Measurements from ENCODE around the gene FAS.

Gene FAS

DNA sequence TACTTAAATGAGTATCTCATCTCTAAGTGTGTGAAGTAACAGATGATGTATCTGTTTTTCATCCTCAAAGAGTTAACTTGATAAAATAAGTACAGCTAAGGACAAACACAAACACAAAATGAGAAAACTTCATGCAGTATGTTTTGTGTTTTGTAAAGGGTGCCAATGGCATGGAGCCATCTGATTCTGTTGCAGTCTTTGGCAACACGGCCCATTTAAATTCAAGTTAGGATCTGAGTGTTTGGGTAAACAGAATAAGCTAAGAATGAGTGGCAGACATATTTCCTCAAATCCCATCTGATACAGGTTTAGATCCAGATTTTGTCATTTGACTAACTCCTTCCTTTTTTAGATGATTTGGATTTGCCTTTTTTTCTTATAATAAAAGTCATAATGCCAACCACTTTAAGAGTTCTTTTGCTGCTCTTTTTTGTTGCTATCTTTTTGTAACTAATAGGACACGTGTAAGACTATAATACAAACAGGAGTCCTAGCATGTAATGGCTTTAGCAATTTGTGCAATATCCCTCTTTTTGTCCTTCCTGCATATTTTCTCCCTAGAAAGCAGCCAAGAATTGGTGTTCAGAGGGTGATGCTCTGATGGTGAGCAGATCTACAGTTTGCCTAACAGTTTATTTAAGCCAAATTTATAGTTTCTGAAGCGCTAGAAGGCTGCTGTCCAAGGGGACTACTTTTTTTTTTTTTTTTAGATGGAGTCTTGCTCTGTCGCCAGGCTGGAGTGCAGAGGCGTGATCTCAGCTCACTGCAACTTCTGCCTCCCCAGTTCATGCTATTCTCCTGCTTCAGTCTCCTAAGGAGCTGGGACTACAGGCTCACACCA is 19.2 kb upstream of the FAS start:
- DNase-seq: no peak

DNA sequence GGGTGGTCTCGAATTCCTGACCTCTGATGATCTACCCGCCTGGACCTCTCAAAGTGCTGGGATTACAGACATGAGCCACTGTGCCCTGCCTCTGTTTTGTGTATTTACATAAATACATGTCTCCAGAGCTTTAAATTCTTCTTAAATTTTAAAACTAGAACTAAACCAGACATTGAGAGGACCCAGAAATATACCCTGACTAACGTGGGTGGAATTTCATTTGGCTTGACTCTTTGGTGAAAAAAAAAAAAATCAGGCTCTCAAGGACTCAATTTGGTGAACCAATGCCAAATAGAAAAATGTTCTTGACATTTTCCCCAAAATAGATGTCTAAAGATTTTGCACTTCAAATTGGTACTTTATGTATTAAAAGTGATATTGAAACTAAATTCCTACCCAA is 16.6 kb upstream of the FAS start:
- no peak for DNase-seq

DNA sequence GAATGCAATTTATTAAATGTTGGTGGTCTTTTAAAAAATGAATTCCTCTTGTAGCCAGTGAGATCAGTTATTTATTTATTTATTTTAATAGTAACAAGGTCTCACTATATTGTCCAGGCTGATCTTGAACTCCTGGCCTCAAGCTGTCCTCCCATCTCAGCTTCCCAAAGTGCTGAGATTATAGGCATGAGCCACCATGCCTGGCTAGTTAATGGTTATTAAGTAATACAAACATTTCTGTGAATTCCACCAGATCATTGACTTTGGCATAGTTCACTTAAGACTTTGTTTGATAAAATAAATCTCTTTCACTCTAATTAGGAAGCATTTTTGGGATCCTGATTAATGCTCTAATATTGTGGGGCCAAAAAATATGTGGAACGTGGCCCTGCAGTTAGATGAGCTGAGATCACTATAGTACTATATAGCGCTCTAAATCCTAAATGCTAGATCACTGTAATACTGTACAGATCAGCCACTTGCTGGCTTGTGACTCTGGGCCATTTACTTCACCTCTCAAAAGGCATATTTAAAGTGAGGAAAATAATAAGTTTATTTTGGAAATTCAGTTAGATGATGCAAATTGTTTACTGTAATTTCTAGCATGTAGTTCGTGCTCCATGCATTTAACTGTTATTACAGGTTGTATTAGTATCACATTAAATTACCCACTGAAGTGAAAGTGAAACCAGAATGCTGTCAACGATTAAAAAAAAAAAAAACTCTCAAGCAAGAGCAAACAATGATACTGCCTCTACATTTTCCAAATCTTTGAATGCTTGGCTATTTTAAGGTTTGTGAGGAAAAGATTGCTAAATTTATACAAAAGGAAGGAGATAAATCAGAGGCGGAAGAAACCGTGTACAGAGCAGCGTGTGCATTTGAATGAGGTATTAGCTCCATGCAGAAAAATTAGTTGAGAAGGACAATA is 15.9 kb upstream of the FAS start:
- DNase-seq: no peak

DNA sequence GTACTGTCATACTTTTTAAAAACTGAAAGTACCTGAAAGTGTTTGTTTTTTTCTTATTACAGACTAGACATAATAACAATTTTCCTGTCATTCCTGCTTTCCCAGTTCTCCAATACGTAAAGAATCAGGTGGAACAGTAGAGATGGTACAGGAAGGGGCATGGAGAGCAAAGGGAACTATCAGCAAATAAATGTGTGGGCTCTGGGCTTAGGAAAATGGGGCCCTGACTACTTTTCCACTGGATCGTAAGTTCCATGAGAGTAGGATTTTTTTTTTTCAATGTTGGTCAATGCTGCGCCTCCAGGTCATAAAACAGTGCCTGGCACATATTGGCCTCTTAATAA is 15.2 kb upstream of the FAS start:
- DNase-seq: no peak

DNA sequence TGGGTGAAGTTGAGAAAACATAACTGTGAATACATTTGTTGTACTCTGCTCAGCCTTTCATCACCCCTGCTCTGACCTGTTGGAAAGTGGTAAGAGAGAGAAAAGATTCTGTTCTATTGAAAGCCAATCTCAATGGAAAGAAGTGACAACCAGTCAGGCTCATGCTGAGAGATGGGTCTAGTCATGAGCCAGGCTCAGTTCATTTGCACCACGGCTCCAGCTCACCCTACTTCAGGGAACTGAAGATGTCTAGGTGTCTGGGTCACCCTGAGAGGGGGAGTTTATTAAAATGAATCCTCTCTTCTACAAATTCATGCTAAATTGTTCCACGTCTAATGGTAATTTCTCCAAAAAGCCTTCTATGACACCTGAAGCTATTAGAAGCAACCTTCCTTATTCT is 12.1 kb upstream of the FAS start:
- DNase-seq: no peak

DNA sequence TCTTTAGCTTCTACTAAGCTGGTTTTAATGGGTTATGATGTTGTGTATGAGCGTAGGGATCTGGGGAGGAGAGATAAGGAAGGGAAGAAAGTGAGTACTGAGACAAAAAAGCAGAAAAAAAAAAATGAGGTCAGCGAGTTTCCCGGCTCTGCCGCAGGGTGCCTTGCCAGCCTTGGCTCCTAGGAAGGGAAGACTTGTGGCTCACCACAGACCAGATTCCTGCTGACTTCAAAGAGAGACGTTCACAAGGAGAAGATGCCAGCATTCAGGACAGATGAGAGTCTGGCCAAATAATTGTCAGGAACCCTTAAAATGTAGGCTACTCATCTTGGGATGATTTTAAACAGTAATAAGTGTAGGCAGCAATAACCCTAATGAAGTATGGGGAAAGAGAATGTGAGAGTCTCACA is 11.4 kb upstream of the FAS start:
- DNase-seq: no peak

GRCh38 chr10:88979603-88980002 is 11.0 kb upstream of the FAS start:
- DNase-seq: no peak

- no peak for DNase-seq
These were observed 10.4 kb upstream of the FAS start for GRCh38 chr10:88980247-88980646.

DNA sequence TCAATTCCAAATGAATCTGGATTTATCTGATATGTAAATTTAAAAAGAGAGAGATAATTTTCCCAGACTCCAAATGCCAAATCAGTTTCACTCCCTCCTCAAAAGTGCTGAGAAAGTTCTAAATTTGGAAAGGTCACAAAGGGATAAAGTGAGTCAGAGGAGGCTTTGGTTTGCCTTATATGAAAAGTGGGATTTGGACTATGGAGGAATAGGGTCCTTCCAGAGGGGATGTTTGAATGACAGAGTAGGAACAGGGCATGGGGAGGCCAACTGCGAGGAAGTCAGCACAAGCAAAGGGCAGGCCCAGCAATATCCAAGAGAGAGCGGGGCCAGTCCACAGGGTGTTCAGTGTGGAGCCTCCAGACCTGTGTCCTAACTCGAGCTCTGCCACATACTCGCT is 9.8 kb upstream of the FAS start:
- DNase-seq: no peak

GRCh38 chr10:88981435-88981834 is 9.2 kb upstream of the FAS start:
- no peak for DNase-seq

DNA sequence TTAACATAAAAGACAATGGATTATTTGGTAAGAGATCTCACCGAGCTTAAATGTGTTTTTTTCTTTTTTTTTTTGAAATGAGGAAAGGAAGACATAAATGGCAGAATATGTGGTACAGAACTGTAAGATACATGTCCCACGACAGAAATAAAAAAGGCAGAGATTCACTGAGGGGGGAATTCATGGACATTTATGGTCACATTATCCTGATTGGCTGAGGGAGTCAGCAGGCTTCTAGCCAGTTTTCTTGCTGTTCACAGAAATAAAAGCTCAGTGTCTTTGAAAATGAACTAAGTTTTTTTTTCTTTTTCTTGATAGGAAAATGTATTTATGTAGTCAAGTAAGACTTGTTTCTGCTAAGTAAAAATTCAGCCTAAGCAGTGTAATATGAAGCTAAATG is 8.2 kb upstream of the FAS start:
- no peak for DNase-seq

GRCh38 chr10:88983206-88983605 is 7.4 kb upstream of the FAS start:
- DNase-seq: no peak

DNA sequence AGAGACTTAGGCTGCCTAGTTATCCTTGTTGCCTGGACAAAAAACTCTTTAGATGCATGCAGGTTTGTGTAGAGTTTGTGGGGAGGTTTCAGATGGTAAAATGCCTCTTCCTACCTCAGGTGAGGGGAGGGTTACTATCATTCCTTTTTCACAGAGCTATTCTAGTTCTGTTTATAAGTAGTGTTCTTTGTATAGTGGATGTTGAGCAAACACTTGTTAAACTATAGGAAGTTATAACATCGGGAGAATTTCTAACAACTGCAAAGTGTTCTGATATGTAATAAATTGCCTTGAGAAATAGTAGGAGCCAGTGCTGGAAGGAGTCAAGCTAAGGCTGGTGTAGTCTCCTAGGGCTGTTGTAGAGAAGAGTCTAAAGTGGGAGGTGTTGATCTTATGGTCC is 6.7 kb upstream of the FAS start:
- DNase-seq: no peak

DNA sequence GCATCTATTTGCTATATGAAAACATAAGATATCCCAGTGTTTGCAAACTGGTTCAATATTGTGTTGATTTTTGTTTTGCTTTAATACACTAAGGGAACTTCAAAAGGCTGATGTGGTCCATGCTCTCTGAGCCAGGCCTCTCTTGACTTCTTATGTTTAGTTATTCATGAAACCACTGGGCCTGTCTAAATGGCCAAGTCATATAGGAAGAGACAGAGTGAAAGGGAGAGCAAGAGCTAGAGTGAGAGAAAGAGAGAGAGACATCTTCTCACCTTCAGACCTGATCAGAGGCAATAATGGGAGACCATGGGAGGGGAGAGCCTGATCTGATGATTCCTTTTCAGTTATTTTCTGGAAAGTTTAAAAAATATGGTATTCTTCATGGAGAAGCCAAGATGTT is 6.1 kb upstream of the FAS start:
- DNase-seq: no peak

GRCh38 chr10:88986549-88987242 is 3.9 kb upstream of the FAS start:
- no peak for DNase-seq

DNA sequence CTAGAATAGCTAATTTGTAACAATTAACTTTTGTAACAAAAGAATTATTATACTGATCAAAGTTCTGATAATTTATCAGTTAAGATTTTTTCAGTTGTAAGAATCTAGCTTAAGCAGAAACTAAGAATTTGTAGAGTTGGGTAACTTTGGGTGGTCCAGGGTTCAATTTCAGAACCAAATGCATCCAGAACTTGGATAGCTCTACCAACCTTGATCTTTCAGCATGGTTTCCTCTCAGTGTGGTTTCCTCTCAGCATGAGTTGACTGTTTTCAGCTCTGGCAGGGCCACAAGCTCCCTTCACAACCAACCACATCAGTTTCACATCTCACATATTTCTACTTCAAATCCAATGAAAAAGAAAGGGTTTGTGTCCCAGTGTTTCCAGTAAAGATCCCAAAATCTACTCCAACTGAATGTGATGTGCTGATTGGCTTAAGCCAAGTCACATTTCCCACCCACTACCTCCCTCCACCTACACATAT is 3.3 kb upstream of the FAS start:
- no peak for DNase-seq

GRCh38 chr10:88987840-88988239 is 2.8 kb upstream of the FAS start:
- DNase-seq: no peak

DNA sequence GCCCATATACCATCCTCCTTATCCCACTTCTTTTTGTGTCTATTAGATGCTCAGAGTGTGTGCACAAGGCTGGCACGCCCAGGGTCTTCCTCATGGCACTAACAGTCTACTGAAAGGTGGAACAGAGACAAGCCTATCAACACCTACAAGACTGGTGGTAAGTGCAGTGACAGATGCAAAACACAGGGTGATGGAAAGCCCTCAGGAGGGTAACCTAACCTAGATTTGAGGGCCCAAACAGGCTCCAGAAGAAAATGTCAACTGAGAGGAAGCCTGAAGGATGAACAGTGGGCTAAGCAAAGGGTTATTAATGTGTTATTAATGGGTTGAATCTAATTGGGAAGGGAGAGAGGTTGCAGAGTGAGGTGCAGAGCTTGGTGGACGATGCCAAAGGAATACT is 1.2 kb upstream of the FAS start:
- no peak for DNase-seq

GRCh38 chr10:88989824-88990383 is 694 bp upstream of the FAS start:
- no peak for DNase-seq

DNA sequence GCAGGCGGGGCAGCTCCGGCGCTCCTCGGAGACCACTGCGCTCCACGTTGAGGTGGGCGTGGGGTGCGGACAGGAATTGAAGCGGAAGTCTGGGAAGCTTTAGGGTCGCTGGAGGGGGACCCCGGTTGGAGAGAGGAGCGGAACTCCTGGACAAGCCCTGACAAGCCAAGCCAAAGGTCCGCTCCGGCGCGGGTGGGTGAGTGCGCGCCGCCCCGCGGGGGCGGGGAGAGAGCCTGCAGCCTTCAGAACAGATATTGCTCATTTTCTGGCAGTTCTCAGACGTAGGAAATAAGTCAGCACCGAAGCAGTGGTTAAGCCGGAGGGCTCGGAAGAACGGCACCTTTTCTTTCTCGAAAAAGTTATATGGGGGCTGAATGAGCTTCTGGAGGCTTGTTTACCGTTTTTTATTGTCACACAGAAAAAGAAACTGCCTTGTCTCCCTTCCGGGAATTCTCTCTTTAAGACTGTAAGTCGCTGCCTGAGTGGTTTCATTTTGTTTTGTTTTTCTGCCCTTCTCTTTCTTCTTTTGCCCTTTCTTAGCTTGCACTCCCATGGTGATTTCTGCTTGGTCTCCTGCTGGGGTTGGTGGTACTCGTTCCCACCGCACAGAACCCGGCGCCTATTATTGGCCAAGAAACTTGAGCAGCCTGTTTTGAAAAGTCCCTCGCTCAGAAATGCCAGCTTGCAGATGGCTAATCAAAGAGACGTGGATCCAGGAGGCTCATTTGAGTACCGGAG is 732 bp downstream of the FAS start:
- DNase-seq: no peak

DNA sequence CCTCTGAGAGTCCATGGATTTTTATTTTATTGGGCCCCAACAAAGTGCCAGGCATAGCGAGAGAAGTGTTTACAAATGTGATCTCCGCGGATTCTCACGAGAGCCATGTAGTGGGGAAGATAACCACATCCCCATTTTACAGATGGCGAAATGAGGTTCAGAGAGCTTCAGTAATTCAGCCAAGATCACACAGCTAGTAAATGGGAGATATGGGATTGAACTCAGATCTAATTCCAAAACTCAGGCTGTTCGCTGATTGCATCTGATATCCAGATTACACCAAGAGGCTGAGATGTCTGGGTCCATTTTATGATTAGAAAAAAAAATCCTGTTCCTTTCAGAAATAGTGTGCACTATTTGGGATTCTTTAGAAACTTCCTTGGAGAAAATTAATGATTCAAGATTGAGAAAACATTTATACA is 1.3 kb downstream of the FAS start:
- DNase-seq: no peak

DNA sequence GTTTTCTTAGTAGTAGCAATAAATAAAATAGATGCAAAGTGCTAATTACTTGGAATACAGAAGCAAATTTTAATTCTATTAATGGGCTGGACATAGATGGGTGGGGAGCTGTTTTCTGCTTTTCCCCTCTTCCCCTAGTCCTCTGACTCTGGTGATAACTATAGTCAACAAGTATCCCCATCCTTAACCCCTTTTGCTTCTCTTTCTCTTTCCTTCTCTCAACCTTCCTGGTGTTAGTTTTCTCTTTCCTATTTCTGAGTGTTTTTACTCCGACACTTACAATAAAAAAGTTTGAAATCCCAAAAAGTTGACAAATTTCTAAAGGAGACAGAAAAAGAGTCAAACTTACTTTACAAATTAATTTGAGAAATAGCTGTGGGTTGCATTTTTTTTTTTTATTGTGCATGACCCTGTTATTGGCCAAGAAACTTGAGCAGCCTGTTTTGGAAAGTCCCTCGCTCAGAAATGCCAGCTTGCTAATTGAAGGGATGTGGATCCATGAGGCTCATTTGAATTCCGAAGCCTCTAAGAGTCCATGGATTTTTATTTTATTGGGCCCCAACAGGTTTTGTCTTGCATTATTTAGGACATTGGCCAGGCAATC is 2.4 kb downstream of the FAS start:
- no peak for DNase-seq
